ENCODE results near the gene ANXA11.
A peak's percentile ranks its signal among the peaks of the same experiment; 100 is the strongest.
"Not testable (repeated sequence)": the region's sequence is repeated elsewhere in the genome, so short reads cannot be mapped to it uniquely, and the experiment has no call there.

ANXA11 gene

DNA sequence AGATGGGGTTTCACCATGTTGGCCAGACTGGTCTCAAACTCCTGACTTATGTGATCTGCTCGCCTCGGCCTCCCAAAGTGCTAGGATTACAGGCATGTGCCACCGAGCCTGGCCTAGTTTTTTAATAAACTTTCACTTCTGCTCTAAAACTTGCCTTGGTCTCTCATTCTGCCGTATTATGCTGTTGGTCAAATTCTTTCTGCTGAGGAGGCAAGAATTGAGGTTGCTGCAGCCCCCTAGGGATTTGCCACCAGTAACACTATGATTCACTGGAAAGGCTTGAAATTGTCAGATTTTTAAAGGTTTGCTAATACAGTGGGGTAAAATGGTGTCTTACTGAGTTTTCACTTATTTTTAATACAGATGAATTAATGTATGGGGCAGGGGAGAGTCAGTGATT is 21.4 kb upstream of the ANXA11 start:
- not testable (repeated sequence) for DNase-seq (ENCODE audit: low read depth); H3K4me3 ChIP-seq (ENCODE audit: control insufficient read depth, low read depth, low read length)

DNA sequence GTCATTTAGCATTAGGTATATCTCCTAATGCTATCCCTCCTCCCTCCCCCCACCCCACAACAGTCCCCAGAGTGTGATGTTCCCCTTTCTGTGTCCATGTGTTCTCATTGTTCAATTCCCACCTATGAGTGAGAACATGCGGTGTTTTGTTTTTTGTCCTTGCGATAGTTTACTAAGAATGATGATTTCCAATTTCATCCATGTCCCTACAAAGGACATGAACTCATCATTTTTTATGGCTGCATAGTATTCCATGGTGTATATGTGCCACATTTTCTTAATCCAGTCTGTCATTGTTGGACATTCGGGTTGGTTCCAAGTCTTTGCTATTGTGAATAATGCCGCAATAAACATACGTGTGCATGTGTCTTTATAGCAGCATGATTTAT is 17.7 kb upstream of the ANXA11 start:
- not testable (repeated sequence) for H3K4me3 ChIP-seq (ENCODE audit: control insufficient read depth, low read depth, low read length); DNase-seq (ENCODE audit: low read depth)

DNA sequence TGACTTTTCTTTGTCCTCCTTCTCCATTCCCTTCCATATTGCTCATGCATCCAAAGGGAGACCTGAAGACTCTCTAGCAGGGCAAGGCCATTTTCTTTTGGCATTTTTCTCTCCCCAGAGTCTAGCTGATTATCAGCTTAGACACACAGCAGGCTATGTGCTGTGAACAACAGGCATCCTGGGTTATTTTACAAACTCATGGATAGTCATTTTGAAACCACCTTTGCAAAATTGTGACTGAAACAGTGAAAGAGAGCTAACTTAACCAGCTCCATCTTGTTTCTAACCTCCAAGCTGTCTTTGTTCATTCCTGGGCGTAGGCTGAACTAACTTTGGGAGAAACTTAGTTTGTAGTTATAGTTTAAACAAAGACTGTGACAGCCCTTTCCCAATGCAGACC is 13.5 kb upstream of the ANXA11 start:
- H3K4me3 ChIP-seq (ENCODE audit: control insufficient read depth, low read depth, low read length) = not testable (repeated sequence)

DNA sequence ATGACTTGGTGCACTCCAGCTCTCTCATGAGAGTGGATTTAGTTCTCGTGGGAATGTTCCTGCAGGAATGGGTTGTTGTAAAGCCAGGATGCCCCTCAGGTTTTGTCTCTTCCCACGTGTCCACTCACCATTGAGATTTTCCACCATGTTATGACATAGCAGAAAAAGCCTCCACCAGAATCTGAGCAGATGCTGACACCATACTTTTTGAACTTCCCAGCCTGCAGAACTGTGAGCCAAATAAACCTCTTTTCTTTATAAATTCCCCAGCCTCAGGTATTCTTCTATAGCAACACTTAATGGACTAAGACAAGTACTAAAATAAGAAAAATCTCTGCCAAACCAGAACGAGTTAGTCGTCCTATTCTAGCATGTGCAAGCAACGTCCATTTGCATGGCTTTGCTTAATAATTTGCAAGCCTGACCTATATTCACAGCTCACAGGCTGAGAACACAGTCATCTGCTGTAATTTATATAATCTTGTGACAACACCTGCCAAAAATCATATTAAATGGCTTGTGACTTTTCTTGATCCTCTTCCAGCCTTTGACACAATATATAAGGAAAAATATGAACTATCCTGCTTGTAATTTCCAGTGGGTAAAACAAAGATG is 9.1 kb upstream of the ANXA11 start:
- H3K4me3 ChIP-seq (ENCODE audit: control insufficient read depth, low read depth, low read length); DNase-seq (ENCODE audit: low read depth): not testable (repeated sequence)

More for the DNA sequence above, 13.5 kb upstream of the ANXA11 start:
- DNase-seq (ENCODE audit: low read depth) = not testable (repeated sequence)

DNA sequence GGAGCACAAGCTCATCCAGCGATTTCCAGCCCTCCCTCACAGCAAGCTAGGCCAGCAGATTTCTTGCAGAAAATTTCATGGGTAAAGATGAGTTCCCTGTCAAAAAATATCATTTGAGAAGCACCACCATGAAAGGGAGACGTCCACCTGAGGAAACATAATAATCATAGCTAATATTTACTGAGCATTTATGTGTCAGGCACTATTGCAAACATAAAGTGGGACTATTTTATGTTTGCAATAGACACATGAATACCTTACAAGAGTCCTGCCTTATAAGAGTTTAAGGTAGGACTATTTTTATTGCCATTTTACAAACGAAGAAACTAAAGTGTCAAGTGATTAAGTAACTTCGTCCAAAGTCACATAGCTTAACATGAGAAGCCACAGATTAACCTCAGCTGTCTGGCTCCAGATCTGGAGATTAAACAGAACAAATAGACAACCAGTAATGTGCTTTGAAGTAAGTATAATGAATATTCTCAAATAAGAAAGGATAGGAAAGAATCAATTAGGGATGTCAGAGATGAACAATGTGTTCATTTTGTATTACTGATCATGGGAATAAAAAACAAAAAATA is 7.3 kb upstream of the ANXA11 start:
- not testable (repeated sequence) for DNase-seq (ENCODE audit: low read depth)

DNA sequence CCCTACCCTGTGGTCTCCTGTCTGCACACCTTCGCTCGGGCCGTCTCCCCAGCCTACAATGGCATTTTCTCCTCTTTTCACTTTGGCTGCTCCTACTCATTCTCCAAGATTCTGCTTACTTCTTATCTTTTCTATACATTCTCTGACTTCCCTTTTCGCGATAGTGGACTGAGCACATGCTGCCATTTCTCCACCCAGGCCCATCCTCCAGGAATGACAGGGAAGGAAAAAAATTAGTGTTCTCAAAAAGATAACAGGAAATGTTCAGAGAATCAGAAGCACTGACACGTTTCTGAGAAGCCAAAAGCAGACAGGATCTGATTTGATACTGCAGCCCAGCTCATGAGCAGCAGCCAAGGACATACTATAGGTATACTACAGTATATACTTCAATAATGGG is 6.4 kb upstream of the ANXA11 start:
- no peak for DNase-seq (ENCODE audit: low read depth)
- H3K4me3 ChIP-seq (ENCODE audit: control insufficient read depth, low read depth, low read length) = no peak overlapping the region
- TF ChIP-seq, protein P1, sequence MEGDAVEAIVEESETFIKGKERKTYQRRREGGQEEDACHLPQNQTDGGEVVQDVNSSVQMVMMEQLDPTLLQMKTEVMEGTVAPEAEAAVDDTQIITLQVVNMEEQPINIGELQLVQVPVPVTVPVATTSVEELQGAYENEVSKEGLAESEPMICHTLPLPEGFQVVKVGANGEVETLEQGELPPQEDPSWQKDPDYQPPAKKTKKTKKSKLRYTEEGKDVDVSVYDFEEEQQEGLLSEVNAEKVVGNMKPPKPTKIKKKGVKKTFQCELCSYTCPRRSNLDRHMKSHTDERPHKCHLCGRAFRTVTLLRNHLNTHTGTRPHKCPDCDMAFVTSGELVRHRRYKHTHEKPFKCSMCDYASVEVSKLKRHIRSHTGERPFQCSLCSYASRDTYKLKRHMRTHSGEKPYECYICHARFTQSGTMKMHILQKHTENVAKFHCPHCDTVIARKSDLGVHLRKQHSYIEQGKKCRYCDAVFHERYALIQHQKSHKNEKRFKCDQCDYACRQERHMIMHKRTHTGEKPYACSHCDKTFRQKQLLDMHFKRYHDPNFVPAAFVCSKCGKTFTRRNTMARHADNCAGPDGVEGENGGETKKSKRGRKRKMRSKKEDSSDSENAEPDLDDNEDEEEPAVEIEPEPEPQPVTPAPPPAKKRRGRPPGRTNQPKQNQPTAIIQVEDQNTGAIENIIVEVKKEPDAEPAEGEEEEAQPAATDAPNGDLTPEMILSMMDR (IDR thresholded peaks at IDR 0.05; ENCODE audit: control insufficient read depth, insufficient read depth, low read depth, low read length, missing control alignments) = no peak

More for the DNA sequence above, 7.3 kb upstream of the ANXA11 start:
- H3K4me3 ChIP-seq (ENCODE audit: control insufficient read depth, low read depth, low read length) = not testable (repeated sequence)

DNA sequence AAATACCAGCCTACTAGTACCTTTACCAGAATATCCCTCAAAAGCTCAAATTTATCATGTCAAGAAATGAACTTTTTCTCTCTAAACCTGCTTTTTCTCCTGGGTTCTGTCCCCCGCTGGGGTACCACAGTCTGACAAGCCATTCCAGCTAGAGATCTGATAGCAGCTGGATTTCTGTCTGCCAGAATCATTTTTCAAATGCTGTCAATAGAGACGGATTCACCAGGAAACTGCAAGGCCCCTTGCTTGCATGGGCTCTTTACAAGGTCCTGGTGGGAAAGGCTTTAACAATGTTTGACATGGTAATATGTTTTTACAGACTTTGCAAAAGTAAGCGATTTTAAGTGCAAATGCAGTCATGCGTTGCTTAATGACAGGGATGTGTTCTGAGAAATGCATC is 4.9 kb upstream of the ANXA11 start:
- TF ChIP-seq, protein P1 (IDR thresholded peaks at IDR 0.05; ENCODE audit: control insufficient read depth, insufficient read depth, low read depth, low read length, missing control alignments) = no peak
- H3K4me3 ChIP-seq (ENCODE audit: control insufficient read depth, low read depth, low read length) = no peak overlapping the region
- DNase-seq (ENCODE audit: low read depth) = no peak

DNA sequence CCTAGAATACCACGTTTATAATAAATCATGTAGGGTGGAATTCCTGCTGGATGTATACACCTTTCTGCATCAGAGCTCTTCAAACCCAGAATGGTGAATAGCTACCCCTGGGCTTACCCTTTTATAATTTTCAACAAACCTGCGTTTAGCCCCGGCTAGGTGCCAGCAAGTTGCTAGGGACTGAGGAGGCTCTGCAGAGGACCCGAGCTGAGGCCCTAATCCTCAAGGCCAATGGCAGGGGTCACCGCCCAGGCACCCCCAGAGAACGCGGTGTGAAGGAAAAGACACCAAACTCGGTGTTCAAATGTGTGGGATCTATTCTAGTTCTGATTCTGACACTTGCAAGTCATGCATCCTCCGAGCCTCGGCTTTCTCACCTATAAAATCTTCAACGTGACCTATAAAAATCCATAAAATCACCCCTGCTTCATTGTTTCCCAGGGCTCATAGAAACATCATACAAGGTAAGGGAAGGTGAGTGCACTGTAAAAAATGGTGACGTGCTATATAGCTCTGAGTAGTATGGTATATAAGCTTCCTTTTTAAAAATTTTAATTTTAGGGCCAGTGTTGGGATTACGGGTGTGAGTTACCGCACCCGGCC is 2.5 kb upstream of the ANXA11 start:
- no peak for DNase-seq (ENCODE audit: low read depth)
- TF ChIP-seq, protein P1 (IDR thresholded peaks at IDR 0.05; ENCODE audit: control insufficient read depth, insufficient read depth, low read depth, low read length, missing control alignments) = no peak
- H3K4me3 ChIP-seq (ENCODE audit: control insufficient read depth, low read depth, low read length) = peak overlapping the region; percentile 48

DNA sequence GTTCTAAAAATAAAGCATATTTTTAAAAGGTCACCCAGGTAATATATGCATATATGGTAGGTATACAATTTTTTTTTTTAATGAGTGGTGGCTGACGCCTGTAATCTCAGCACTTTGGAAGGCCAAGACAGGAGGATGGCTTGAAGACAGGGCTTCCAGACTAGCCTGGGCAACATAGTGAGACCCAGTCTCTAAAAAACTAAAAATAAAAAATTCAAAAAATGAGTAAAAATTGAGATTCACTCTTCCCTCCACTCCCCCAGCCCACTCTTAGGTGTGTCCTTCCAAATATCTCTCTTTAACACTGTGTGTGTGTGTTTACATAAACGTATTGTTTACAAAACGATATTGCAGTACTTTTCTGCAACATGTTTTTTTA is 929 bp upstream of the ANXA11 start:
- TF ChIP-seq, protein P1 (IDR thresholded peaks at IDR 0.05; ENCODE audit: control insufficient read depth, insufficient read depth, low read depth, low read length, missing control alignments) = no peak
- no peak for DNase-seq (ENCODE audit: low read depth)
- no peak overlapping the region for H3K4me3 ChIP-seq (ENCODE audit: control insufficient read depth, low read depth, low read length)
